Cardiac septum (tissue), 1 donor: ENCODE data around the gene MKRN2. TPM values are rescaled to one million over a fixed set of nuclear protein-coding genes. Genes with fewer than 3 reads are reported as not detected.

Source experiments
- DNase-seq: peaks from one replicate; pipeline ENCODE4 v3.0.0-alpha.2; 2020; ENCODE audit warnings: low spot score
- intact Hi-C: fragments of 100-400 bp; cut with DNase I; formaldehyde crosslinking; loops from one replicate; pipeline ENCODE4 v1.14.0; 2022
- total RNA-seq: library from RNA; stranded (reverse); fragmentation: NEBNext Ultra II Directional; extraction: Animal tissue kit (Norgen Biotek cat#: 25700); gene quantifications from one replicate; pipeline ENCODE4 v1.2.1, GENCODE V29; 2021
- donor health status: DM: no; HTN: no; CAD: no.

Gene MKRN2
- total RNA-seq, 1 donor from 2014 or later = 27.9 TPM

GRCh38 chr3:12584083-12584482 is 27.2 kb downstream of the MKRN2 start:
- intact Hi-C loops = no loop called here
- no peak for DNase-seq

- intact Hi-C loops = no loop called here
These were observed 28.3 kb downstream of the MKRN2 start for GRCh38 chr3:12585181-12585580.

GRCh38 chr3:12585970-12586369 is 29.1 kb downstream of the MKRN2 start:
- intact Hi-C loops = no loop called here
- no peak for DNase-seq

More at GRCh38 chr3:12585181-12585580, 28.3 kb downstream of the MKRN2 start:
- no peak for DNase-seq

GRCh38 chr3:12586403-12586802 is 29.5 kb downstream of the MKRN2 start:
- intact Hi-C loops = no loop called here
- no peak for DNase-seq

GRCh38 chr3:12588039-12589009 is 31.4 kb downstream of the MKRN2 start:
- intact Hi-C loops = no loop called here

GRCh38 chr3:12590096-12590495 is 33.2 kb downstream of the MKRN2 start:
- intact Hi-C loops = no loop called here
- DNase-seq = no peak

More at GRCh38 chr3:12588039-12589009, 31.4 kb downstream of the MKRN2 start:
- DNase-seq = no peak

- no peak for DNase-seq
- intact Hi-C loops = no loop called here
These were observed 34.6 kb downstream of the MKRN2 start for GRCh38 chr3:12591456-12591855.

- DNase-seq = no peak
- intact Hi-C loops = no loop called here
These were observed 35.3 kb downstream of the MKRN2 start for GRCh38 chr3:12591997-12592715.

- DNase-seq = no peak
- intact Hi-C loops = no loop called here
These were observed 36.6 kb downstream of the MKRN2 start for GRCh38 chr3:12593473-12593872.

- DNase-seq = no peak
- intact Hi-C loops = no loop called here
These were observed 42.0 kb downstream of the MKRN2 start for GRCh38 chr3:12598890-12599289.

GRCh38 chr3:12601072-12601471 is 44.2 kb downstream of the MKRN2 start:
- DNase-seq = no peak
- intact Hi-C loops = loop anchor here (10.0 kb wide), 1 partner anchor 64 kb away; the partner anchor contains the start of gene RAF1

GRCh38 chr3:12603969-12604368 is 47.1 kb downstream of the MKRN2 start:
- intact Hi-C loops = loop anchor here (10.0 kb wide), 1 partner anchor 61 kb away; the partner anchor contains the start of gene RAF1
- DNase-seq = no peak

- intact Hi-C loops = loop anchor here (10.0 kb wide), 1 partner anchor 56 kb away; the partner anchor contains the start of gene RAF1
- no peak for DNase-seq
These were observed 51.5 kb downstream of the MKRN2 start for GRCh38 chr3:12608376-12608775.

GRCh38 chr3:12611117-12611516 is 54.2 kb downstream of the MKRN2 start:
- DNase-seq = no peak
- intact Hi-C loops = no loop called here

- DNase-seq = no peak
- intact Hi-C loops = no loop called here
These were observed 55.8 kb downstream of the MKRN2 start for GRCh38 chr3:12612514-12613226.

GRCh38 chr3:12613250-12613649 is 56.4 kb downstream of the MKRN2 start:
- intact Hi-C loops = no loop called here
- DNase-seq = no peak

- no peak for DNase-seq
- intact Hi-C loops = no loop called here
These were observed 58.4 kb downstream of the MKRN2 start for GRCh38 chr3:12615266-12615665.

GRCh38 chr3:12618426-12618825 is 61.5 kb downstream of the MKRN2 start:
- intact Hi-C loops = no loop called here
- DNase-seq = no peak

- no peak for DNase-seq
- intact Hi-C loops = no loop called here
These were observed 63.4 kb downstream of the MKRN2 start for GRCh38 chr3:12620305-12620704.

- intact Hi-C loops = no loop called here
- DNase-seq = no peak
These were observed 63.8 kb downstream of the MKRN2 start for GRCh38 chr3:12620729-12621128.
